ENCODE data around the gene CAPN10. TPM values are rescaled to one million over a fixed set of nuclear protein-coding genes. Genes with fewer than 3 reads are reported as not detected.

CAPN10 gene
- total and polyA plus RNA-seq, 2 donors (not counting 3 experiments of a cell fraction or from before 2014, with no cell fraction given): 25.2 to 39.9 TPM

DNA sequence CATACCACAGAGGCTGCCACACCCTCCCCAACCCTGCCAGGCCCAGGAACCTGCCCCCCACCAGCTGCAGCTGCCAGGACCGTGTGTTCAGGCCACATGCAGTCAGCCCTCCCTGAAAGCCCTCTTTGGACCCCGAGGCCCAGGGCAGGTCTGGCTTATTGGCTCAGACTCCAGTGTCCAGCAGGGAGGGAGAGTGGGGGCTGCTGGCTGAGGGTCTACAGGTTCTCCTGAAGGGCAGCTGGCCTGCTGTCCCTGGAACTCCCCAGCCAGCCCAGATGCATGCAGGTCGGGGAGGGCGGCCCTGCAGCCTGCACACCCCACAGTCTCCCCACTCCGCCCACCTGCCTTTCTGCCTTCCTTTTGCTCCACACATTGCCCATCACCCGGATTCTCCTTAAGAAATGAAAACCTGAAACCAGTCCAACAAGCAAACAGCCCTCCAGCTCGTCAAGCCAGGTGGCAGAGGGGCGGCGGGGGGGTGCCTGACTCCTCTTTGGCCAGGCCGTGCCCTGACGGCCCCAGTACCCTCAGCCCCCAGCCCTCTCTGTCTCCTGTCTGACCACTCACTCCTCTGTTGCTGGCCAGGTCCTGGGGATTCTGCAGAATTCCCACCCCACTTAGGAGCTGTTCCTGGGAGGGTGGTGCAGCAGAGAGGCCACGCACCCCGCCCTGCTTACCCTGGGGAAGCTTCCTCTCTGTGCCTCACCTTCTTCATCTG is 56.7 kb downstream of the CAPN10 start:
- POLR2A ChIA-PET: no interaction called here
- dilution Hi-C loops (cut with MboI; ENCODE audit: extremely low pct_ligation_motif_present, low sequenced_read_pairs): no loop called here
- TF ChIP-seq EZH2 (IDR thresholded peaks at IDR 0.05; ENCODE audit: borderline replicate concordance, low read depth, low read length, severe bottlenecking) (no peak), POLR2AphosphoS5 (IDR thresholded peaks at IDR 0.05; ENCODE audit: insufficient read depth, low read depth, low read length) (no peak), FOS (IDR thresholded peaks at IDR 0.05; ENCODE audit: borderline replicate concordance, insufficient read depth, low read length) (no peak), GATA2 (IDR thresholded peaks at IDR 0.05; ENCODE audit: insufficient read depth, insufficient read length, low read depth, low read length) (no peak), JUN (IDR thresholded peaks at IDR 0.05; ENCODE audit: borderline replicate concordance, insufficient read depth, insufficient read length, low read depth) (no peak), POLR2A (IDR thresholded peaks at IDR 0.05; ENCODE audit: low read depth, low read length) (no peak), MYC (IDR thresholded peaks at IDR 0.05; ENCODE audit: low read depth, low read length) (no peak)
- TF ChIP-seq, protein P1, sequence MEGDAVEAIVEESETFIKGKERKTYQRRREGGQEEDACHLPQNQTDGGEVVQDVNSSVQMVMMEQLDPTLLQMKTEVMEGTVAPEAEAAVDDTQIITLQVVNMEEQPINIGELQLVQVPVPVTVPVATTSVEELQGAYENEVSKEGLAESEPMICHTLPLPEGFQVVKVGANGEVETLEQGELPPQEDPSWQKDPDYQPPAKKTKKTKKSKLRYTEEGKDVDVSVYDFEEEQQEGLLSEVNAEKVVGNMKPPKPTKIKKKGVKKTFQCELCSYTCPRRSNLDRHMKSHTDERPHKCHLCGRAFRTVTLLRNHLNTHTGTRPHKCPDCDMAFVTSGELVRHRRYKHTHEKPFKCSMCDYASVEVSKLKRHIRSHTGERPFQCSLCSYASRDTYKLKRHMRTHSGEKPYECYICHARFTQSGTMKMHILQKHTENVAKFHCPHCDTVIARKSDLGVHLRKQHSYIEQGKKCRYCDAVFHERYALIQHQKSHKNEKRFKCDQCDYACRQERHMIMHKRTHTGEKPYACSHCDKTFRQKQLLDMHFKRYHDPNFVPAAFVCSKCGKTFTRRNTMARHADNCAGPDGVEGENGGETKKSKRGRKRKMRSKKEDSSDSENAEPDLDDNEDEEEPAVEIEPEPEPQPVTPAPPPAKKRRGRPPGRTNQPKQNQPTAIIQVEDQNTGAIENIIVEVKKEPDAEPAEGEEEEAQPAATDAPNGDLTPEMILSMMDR (IDR thresholded peaks at IDR 0.05; ENCODE audit: extremely low read depth in 1 of 2, insufficient read depth in 1 of 2, low read depth in 1 of 2, low read length in 2 of 2): no peak
- TF ChIP-seq, protein P2, sequence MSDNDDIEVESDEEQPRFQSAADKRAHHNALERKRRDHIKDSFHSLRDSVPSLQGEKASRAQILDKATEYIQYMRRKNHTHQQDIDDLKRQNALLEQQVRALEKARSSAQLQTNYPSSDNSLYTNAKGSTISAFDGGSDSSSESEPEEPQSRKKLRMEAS (IDR thresholded peaks at IDR 0.05; ENCODE audit: insufficient read depth, insufficient read length): no peak

More for the DNA sequence above, 56.7 kb downstream of the CAPN10 start:
- FAIRE-seq (no peak), DNase-seq (ENCODE audit: low read depth, low spot score) (no peak)
- no peaks in the 10 kb centered on the region for H3K9me3 ChIP-seq (replicated peaks; ENCODE audit: control insufficient read depth, insufficient read depth, low read length)
- no peak overlapping the region for H3K4me2 ChIP-seq (ENCODE audit: insufficient read depth, low read length)
- intact Hi-C loops (cut with micrococcal nuclease): no loop called here
- H3K27ac ChIP-seq (ENCODE audit: insufficient read depth, low read depth, low read length): no peak overlapping the region
- no peaks in the 10 kb centered on the region for H3K4me1 ChIP-seq (ENCODE audit: control insufficient read depth, extremely low read depth, insufficient read depth, low read length)
- no peak overlapping the region for H3K9ac ChIP-seq (replicated peaks; ENCODE audit: extremely low read depth, insufficient read depth, low read length)
- H2AFZ ChIP-seq (ENCODE audit: low read depth, low read length): no peak overlapping the region
- CTCF ChIA-PET: no interaction called here
- no peaks in the 10 kb centered on the region for H3K36me3 ChIP-seq (ENCODE audit: control insufficient read depth in 2 of 2, extremely low read depth in 1 of 2, insufficient read depth in 2 of 2, low read length in 2 of 2)
- no TSS peak for BruUV-seq (replicated peaks)
- H3K79me2 ChIP-seq (ENCODE audit: control insufficient read depth, insufficient read depth, low read length): no peaks in the 10 kb centered on the region
- no peaks in the 10 kb centered on the region for H4K20me1 ChIP-seq (replicated peaks; ENCODE audit: control insufficient read depth, extremely low read depth, insufficient read depth, low read length)
- H3K4me3 ChIP-seq (replicated peaks in 1 of 3; ENCODE audit: insufficient read depth in 1 of 3, low read depth in 1 of 3, low read length in 3 of 3): no peak overlapping the region
- no peaks in the 10 kb centered on the region for H3K27me3 ChIP-seq (ENCODE audit: control insufficient read depth in 2 of 2, insufficient read depth in 2 of 2, low read length in 2 of 2)
- no peaks in the 10 kb centered on the region for H3K9me1 ChIP-seq (replicated peaks; ENCODE audit: control insufficient read depth, extremely low read depth, insufficient read depth, low read length)

Measured in endothelial cell of umbilical vein (primary cell).